Endothelial cell of coronary artery (primary cell): ENCODE data around the gene RPS27. TPM values are rescaled to one million over a fixed set of nuclear protein-coding genes. Genes with fewer than 3 reads are reported as not detected.

Experiments used
- total RNA-seq: library from RNA; depleted of rRNA; stranded (reverse); fragments of >200 nt; gene quantifications from 2 replicates; pipeline ENCODE4 v1.2.3, GENCODE V29; 2014

RPS27 gene
- total RNA-seq, result 1,400 and 1,678 TPM in 2 replicates

GRCh38 chr1:153990468-153991150, at the start of gene RPS27:
Gene RPS27 (plus strand): TSS chr1:153990762. CDS start chr1:153990797, 35 bp downstream.

GRCh38 chr1:153946622-153947241, 43.8 kb upstream of the RPS27 start, which contains the start of gene DENND4B:
Gene DENND4B (minus strand): TSS chr1:153946718. CDS start chr1:153944374, 2,344 bp downstream.

DNA sequence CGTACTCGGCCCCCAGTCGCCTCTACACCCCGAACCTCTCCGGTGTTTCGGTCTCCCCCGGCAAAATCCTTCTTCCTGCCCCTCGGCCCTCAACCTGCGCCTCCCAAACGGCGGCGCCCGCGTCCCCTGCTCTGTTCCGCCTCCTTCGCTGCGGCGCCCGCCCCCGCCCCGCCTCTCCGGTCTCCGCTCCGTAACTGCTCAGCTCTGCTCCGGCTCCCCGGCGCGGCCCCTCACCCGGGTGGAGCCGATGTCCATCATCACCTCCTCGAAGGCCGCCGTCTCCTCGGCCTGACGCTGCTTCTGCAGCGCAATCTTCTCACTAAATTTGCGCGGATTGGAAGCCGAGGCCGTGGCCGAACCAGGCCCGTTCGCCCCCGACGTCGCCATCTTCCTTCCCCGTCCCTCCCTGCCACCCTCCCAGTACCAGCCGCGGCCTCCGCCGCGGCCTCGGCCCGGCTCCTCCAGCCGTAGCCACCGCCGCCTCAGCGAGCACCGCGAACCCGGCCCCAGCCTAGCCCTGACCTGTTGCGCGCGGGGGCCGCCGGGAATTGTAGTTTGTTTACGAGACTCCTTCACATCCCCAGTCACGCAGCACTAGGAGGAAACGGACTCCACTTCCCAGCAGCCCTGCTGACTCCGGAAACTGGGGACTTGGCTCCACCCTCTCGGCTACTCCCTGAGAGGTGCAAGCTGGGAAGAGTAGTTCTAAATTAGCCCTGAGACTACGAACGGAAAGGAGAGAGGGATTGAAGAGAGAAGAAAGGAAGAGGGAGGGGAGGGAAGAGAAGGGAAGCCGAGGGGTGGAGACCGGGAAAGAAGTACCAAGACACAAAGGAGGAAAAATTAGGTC, 32.2 kb upstream of the RPS27 start, which contains the start of gene CRTC2:
Gene CRTC2, minus strand, starts transcription at position 502 of the 850 bp plus-strand sequence. Its CDS starts 115 bp downstream, at position 387.

GRCh38 chr1:153963030-153963849, 27.3 kb upstream of the RPS27 start, which contains the start of gene SLC39A1:
Gene SLC39A1 (minus strand): TSS chr1:153963537. CDS start chr1:153962715, 822 bp downstream.

GRCh38 chr1:153967107-153967999, 23.2 kb upstream of the RPS27 start, which contains the start of gene CREB3L4:
Gene CREB3L4 (plus strand): TSS chr1:153967902. CDS start chr1:153968526, 624 bp downstream.

DNA sequence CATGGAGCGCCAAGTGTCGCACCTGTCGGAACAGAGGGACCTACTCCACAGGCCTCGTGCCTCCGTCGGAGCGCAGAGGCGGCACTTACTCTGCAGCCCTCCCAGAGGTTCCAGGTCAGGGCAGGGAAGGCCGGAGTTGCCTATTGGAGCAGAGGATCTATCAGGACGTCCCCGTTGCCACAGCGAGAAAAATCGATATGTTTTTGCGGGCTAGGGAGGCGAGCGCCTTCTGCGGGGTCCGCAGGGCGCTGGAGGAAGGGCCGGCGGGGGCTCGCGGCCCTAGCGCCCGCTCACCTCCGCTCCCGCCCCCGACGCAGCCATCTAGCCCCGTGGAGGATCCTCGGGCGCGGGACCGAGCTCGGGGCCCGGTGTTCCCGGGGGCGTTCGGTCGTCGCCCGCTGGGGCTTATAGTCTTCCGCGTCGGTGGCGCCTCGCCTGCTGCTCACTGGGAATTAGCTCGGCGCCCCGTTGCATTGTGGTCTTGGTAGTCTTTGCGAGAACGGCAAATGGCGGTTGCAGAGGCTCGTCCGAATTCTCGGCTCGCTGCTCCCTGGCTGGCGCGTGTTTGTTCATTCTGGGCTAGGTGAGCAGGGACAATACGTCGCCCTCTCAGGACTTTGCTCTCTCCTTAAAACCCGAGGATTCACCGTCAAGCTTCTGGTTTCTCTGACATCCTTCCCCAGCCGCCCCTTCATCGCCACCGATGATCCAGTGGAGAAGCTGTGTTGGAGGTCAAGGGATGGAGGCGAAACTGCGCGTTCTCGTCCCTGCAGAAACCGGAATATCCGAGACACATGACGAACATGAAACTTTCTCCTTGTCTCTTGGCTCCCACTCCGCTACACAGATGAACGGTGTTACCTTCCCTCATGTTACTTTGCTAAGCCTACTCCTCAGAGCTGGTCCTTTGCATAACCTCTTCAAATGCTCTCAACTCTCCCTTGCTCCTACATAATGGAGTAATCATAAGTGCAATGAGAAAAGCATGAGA, 13.0 kb upstream of the RPS27 start, which contains the start of gene JTB:
Gene JTB, minus strand, starts transcription at position 425 of the 991 bp plus-strand sequence. Its CDS starts 422 bp downstream, at position 3.

GRCh38 chr1:153985941-153986761, 4.4 kb upstream of the RPS27 start, which contains the start of gene RAB13:
Gene RAB13 (minus strand): TSS chr1:153986339. CDS start chr1:153986236, 103 bp downstream.

Other genes with a start within 250 kb of the RPS27 start
- 11.4 and 14.7 TPM in 2 replicates for gene SLC27A3, start 215.4 kb upstream of the RPS27 start, total RNA-seq
- 3.7 and 5.3 TPM in 2 replicates for gene GATAD2B, start 67.8 kb upstream of the RPS27 start, total RNA-seq
- 11.0 and 20.4 TPM in 2 replicates for gene DENND4B, start 44.0 kb upstream of the RPS27 start, total RNA-seq
- gene CRTC2, start 32.1 kb upstream of the RPS27 start, total RNA-seq, result 3.6 and 5.8 TPM in 2 replicates
- 75.8 and 90.5 TPM in 2 replicates for gene SLC39A1, start 27.2 kb upstream of the RPS27 start, total RNA-seq
- gene CREB3L4, start 22.9 kb upstream of the RPS27 start, total RNA-seq, result 5.9 and 6.2 TPM in 2 replicates
- gene JTB, start 13.1 kb upstream of the RPS27 start, total RNA-seq, result 87.4 and 92.9 TPM in 2 replicates
- gene RAB13, start 4.4 kb upstream of the RPS27 start, total RNA-seq, result 52.6 and 58.5 TPM in 2 replicates
- gene NUP210L, start 164.3 kb downstream of the RPS27 start, total RNA-seq, result 0.09 TPM in 2 replicates
- gene TPM3, start 201.3 kb downstream of the RPS27 start, total RNA-seq, result 812 and 978 TPM in 2 replicates
- not detected in 2 replicates for gene CFAP141, start 215.6 kb downstream of the RPS27 start, total RNA-seq
- 57.1 and 63.2 TPM in 2 replicates for gene UBAP2L, start 230.2 kb downstream of the RPS27 start, total RNA-seq